ENCODE measurements around the gene CDC20. TPM values are rescaled to one million over a fixed set of nuclear protein-coding genes. Genes with fewer than 3 reads are reported as not detected.

The CDC20 gene
- total RNA-seq, 1 donor from 2014 or later, result 22.5 TPM

DNA sequence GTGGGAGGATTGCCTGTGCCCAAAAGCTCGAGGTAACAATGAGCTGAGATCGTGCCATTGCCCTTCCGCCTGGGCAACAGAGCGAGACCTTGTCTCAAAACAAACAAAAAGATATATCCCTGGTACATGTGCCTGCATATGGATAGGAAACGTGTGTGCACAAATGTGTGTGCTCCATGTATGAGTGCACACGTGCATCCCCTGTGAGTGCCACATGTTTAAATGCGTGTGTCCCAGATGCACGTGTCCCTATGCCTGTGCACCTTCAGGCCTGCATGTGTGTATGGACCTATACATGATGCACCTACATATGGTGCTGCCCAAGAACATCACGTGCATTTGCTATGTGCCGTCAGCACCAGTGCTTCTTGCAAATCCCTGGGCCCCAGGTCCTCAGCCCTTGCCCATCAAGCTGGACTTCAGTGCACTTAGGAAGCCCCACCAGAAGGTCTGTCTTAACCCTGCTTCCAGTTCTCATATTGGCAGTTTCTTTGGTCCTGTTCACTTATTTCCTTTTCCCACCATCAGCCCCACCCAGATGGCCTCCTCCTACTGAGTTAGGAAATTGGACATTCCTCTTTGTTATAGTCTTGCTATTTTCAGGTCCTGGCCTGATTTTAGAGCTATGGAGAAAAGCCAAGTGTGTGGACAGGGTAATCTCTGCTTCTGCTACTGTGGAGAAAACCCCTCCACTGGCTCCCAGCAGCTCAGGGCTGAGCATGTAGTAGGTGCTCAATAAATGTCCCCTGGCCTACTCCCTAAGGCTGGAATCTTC is 42.6 kb upstream of the CDC20 start:
- H3K4me1 Mint-ChIP-seq (ENCODE audit: low read depth, unreplicated experiment), result peaks cover 24% of the 10 kb centered on the region
- no peak for TF ChIP-seq CTCF (IDR thresholded peaks at IDR 0.05; ENCODE audit: partially characterized antibody, unreplicated experiment)
- H3K27me3 Mint-ChIP-seq (ENCODE audit: unreplicated experiment), result peaks cover 17% of the 10 kb centered on the region
- H3K27ac Mint-ChIP-seq (ENCODE audit: unreplicated experiment), result peak overlapping the region; percentile 64
- no peak overlapping the region for H3K4me3 Mint-ChIP-seq (ENCODE audit: unreplicated experiment)
- DNase-seq, result no peak
- no peaks in the 10 kb centered on the region for H3K36me3 Mint-ChIP-seq (ENCODE audit: unreplicated experiment)
- H3K9me3 Mint-ChIP-seq (ENCODE audit: unreplicated experiment), result peaks cover 22% of the 10 kb centered on the region

GRCh38 chr1:43316738-43317520 is 41.9 kb upstream of the CDC20 start:
- no peak for DNase-seq
- no peaks in the 10 kb centered on the region for H3K36me3 Mint-ChIP-seq (ENCODE audit: unreplicated experiment)
- H3K27me3 Mint-ChIP-seq (ENCODE audit: unreplicated experiment), result peaks cover 17% of the 10 kb centered on the region
- peak overlapping the region; percentile 98 for H3K27ac Mint-ChIP-seq (ENCODE audit: unreplicated experiment)
- H3K4me3 Mint-ChIP-seq (ENCODE audit: unreplicated experiment), result peak overlapping the region; percentile 19
- TF ChIP-seq CTCF (IDR thresholded peaks at IDR 0.05; ENCODE audit: partially characterized antibody, unreplicated experiment), result peak; percentile 15
- H3K9me3 Mint-ChIP-seq (ENCODE audit: unreplicated experiment), result peaks cover 22% of the 10 kb centered on the region
- H3K4me1 Mint-ChIP-seq (ENCODE audit: low read depth, unreplicated experiment), result peaks cover 24% of the 10 kb centered on the region

DNA sequence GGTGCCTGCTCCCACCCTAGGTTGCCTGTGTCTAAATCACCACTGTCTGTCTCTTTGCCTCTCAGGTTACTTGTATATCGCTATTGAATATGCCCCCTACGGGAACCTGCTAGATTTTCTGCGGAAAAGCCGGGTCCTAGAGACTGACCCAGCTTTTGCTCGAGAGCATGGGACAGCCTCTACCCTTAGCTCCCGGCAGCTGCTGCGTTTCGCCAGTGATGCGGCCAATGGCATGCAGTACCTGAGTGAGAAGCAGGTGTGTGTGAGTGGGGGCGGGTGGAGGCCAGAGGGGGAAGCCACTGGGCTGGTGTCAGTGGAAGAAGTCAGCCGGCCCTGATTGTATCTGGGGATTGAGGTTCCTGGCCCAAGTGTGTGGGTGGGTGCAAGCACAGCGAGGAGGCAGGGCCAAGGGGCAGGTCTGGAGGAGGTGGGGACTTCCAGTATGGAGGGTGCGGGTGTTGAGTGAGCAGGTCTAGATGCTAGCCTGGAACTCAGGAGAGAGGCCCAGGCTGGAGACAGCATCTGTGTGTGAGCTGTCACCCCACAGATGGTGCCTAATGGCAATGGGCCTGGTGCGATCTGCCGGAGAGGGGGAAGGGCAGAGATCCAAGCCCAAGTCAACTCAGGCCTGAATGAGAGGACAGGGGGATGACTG is 40.8 kb upstream of the CDC20 start:
- TF ChIP-seq CTCF (IDR thresholded peaks at IDR 0.05; ENCODE audit: partially characterized antibody, unreplicated experiment), result no peak
- Mint-ChIP-seq H3K27me3 (ENCODE audit: unreplicated experiment) (peaks cover 17% of the 10 kb centered on the region), H3K36me3 (ENCODE audit: unreplicated experiment) (no peaks in the 10 kb centered on the region), H3K4me3 (ENCODE audit: unreplicated experiment) (peak overlapping the region; percentile 78), H3K9me3 (ENCODE audit: unreplicated experiment) (peaks cover 20% of the 10 kb centered on the region), H3K27ac (ENCODE audit: unreplicated experiment) (peak overlapping the region; percentile 98), H3K4me1 (ENCODE audit: low read depth, unreplicated experiment) (peaks cover 24% of the 10 kb centered on the region)
- peak; percentile 74 for DNase-seq

GRCh38 chr1:43318831-43319230 is 40.0 kb upstream of the CDC20 start:
- no peak for TF ChIP-seq CTCF (IDR thresholded peaks at IDR 0.05; ENCODE audit: partially characterized antibody, unreplicated experiment)
- no peak overlapping the region for H3K4me3 Mint-ChIP-seq (ENCODE audit: unreplicated experiment)
- peaks cover 24% of the 10 kb centered on the region for H3K4me1 Mint-ChIP-seq (ENCODE audit: low read depth, unreplicated experiment)
- peak overlapping the region; percentile 98 for H3K27ac Mint-ChIP-seq (ENCODE audit: unreplicated experiment)
- peaks cover 17% of the 10 kb centered on the region for H3K27me3 Mint-ChIP-seq (ENCODE audit: unreplicated experiment)
- peaks cover 20% of the 10 kb centered on the region for H3K9me3 Mint-ChIP-seq (ENCODE audit: unreplicated experiment)
- no peak for DNase-seq
- H3K36me3 Mint-ChIP-seq (ENCODE audit: unreplicated experiment), result no peaks in the 10 kb centered on the region
